ENCODE results near the gene RAB11FIP4. TPM values are rescaled to one million over a fixed set of nuclear protein-coding genes. Genes with fewer than 3 reads are reported as not detected.

Gene RAB11FIP4
- total and polyA plus RNA-seq, 2 of the 8 experiments (the other 6 are each of a cell fraction or from before 2014, with no cell fraction given) = 21.7 to 53.2 TPM

DNA sequence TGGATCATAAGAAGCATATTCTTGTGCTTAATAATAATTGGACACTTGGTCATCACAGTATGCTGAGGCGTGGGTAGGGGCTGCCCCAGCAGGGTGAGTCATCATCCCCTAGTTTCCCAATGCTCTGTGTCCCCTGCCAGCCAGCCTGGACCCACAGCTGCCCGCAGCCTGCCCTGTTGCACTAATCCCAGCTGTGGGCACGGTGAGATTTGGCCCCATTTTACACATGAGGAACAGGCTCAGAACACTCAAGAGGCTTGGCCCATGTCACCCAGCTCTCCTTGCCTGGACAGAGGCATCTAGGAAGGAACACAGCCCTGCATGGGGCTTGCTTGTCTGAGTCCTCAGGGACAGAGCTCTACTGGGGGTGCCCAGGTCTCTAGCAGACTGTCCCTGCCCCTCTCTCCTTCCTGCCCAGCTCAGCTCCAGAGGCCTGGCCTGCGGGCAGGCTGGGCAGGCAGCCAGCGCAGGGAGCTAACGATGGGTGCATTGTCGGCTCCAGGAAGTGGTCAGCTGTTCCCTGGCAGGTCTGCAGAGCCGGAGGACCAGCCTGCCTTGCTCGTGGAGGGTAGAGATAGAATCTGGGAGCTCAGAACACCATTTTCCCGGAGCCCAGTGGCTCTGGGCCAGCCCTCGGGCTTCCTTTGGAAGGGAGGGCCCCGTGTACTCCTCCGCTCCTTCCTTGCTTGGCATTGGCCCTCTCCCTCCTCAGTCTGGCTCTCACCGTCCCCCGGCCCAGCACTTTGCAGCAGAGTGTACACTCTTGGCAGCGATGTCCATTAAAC, 189.4 kb downstream of the RAB11FIP4 start (continued):
- TF ChIP-seq, protein P1, sequence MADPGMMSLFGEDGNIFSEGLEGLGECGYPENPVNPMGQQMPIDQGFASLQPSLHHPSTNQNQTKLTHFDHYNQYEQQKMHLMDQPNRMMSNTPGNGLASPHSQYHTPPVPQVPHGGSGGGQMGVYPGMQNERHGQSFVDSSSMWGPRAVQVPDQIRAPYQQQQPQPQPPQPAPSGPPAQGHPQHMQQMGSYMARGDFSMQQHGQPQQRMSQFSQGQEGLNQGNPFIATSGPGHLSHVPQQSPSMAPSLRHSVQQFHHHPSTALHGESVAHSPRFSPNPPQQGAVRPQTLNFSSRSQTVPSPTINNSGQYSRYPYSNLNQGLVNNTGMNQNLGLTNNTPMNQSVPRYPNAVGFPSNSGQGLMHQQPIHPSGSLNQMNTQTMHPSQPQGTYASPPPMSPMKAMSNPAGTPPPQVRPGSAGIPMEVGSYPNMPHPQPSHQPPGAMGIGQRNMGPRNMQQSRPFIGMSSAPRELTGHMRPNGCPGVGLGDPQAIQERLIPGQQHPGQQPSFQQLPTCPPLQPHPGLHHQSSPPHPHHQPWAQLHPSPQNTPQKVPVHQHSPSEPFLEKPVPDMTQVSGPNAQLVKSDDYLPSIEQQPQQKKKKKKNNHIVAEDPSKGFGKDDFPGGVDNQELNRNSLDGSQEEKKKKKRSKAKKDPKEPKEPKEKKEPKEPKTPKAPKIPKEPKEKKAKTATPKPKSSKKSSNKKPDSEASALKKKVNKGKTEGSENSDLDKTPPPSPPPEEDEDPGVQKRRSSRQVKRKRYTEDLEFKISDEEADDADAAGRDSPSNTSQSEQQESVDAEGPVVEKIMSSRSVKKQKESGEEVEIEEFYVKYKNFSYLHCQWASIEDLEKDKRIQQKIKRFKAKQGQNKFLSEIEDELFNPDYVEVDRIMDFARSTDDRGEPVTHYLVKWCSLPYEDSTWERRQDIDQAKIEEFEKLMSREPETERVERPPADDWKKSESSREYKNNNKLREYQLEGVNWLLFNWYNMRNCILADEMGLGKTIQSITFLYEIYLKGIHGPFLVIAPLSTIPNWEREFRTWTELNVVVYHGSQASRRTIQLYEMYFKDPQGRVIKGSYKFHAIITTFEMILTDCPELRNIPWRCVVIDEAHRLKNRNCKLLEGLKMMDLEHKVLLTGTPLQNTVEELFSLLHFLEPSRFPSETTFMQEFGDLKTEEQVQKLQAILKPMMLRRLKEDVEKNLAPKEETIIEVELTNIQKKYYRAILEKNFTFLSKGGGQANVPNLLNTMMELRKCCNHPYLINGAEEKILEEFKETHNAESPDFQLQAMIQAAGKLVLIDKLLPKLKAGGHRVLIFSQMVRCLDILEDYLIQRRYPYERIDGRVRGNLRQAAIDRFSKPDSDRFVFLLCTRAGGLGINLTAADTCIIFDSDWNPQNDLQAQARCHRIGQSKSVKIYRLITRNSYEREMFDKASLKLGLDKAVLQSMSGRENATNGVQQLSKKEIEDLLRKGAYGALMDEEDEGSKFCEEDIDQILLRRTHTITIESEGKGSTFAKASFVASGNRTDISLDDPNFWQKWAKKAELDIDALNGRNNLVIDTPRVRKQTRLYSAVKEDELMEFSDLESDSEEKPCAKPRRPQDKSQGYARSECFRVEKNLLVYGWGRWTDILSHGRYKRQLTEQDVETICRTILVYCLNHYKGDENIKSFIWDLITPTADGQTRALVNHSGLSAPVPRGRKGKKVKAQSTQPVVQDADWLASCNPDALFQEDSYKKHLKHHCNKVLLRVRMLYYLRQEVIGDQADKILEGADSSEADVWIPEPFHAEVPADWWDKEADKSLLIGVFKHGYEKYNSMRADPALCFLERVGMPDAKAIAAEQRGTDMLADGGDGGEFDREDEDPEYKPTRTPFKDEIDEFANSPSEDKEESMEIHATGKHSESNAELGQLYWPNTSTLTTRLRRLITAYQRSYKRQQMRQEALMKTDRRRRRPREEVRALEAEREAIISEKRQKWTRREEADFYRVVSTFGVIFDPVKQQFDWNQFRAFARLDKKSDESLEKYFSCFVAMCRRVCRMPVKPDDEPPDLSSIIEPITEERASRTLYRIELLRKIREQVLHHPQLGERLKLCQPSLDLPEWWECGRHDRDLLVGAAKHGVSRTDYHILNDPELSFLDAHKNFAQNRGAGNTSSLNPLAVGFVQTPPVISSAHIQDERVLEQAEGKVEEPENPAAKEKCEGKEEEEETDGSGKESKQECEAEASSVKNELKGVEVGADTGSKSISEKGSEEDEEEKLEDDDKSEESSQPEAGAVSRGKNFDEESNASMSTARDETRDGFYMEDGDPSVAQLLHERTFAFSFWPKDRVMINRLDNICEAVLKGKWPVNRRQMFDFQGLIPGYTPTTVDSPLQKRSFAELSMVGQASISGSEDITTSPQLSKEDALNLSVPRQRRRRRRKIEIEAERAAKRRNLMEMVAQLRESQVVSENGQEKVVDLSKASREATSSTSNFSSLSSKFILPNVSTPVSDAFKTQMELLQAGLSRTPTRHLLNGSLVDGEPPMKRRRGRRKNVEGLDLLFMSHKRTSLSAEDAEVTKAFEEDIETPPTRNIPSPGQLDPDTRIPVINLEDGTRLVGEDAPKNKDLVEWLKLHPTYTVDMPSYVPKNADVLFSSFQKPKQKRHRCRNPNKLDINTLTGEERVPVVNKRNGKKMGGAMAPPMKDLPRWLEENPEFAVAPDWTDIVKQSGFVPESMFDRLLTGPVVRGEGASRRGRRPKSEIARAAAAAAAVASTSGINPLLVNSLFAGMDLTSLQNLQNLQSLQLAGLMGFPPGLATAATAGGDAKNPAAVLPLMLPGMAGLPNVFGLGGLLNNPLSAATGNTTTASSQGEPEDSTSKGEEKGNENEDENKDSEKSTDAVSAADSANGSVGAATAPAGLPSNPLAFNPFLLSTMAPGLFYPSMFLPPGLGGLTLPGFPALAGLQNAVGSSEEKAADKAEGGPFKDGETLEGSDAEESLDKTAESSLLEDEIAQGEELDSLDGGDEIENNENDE (IDR thresholded peaks at IDR 0.05; ENCODE audit: insufficient replicate concordance, low read length) = no peak
- TF ChIP-seq GTF2F1 (IDR thresholded peaks at IDR 0.05; ENCODE audit: borderline replicate concordance, low read depth, low read length) = no peak
- TF ChIP-seq ZNF274 (IDR thresholded peaks at IDR 0.05; ENCODE audit: borderline replicate concordance, extremely low read depth, low read length) = no peak
- TF ChIP-seq, protein P2, sequence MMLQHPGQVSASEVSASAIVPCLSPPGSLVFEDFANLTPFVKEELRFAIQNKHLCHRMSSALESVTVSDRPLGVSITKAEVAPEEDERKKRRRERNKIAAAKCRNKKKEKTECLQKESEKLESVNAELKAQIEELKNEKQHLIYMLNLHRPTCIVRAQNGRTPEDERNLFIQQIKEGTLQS (IDR thresholded peaks at IDR 0.05; ENCODE audit: insufficient read depth, low read depth, low read length) = no peak
- TF ChIP-seq KDM4A (IDR thresholded peaks at IDR 0.05; ENCODE audit: low read depth, low read length, severe bottlenecking) = no peak
- TF ChIP-seq POU5F1 (IDR thresholded peaks at IDR 0.05; ENCODE audit: low read depth, low read length) = no peak
